RCC 7860 (cell line): Measurements from ENCODE around the gene DNMBP.
A peak's percentile ranks its signal among the peaks of the same experiment; 100 is the strongest.

Experiments
- DNase-seq: peaks from one replicate; pipeline ENCODE4 v3.0.0-alpha.2; 2015; ENCODE audit warnings: low spot score
- FAIRE-seq: peaks from 2 replicates; lab custom pipeline; 2012; peaks lifted over from hg19 to GRCh38; lab: Jason Lieb, UNC

DNMBP gene, protein sequence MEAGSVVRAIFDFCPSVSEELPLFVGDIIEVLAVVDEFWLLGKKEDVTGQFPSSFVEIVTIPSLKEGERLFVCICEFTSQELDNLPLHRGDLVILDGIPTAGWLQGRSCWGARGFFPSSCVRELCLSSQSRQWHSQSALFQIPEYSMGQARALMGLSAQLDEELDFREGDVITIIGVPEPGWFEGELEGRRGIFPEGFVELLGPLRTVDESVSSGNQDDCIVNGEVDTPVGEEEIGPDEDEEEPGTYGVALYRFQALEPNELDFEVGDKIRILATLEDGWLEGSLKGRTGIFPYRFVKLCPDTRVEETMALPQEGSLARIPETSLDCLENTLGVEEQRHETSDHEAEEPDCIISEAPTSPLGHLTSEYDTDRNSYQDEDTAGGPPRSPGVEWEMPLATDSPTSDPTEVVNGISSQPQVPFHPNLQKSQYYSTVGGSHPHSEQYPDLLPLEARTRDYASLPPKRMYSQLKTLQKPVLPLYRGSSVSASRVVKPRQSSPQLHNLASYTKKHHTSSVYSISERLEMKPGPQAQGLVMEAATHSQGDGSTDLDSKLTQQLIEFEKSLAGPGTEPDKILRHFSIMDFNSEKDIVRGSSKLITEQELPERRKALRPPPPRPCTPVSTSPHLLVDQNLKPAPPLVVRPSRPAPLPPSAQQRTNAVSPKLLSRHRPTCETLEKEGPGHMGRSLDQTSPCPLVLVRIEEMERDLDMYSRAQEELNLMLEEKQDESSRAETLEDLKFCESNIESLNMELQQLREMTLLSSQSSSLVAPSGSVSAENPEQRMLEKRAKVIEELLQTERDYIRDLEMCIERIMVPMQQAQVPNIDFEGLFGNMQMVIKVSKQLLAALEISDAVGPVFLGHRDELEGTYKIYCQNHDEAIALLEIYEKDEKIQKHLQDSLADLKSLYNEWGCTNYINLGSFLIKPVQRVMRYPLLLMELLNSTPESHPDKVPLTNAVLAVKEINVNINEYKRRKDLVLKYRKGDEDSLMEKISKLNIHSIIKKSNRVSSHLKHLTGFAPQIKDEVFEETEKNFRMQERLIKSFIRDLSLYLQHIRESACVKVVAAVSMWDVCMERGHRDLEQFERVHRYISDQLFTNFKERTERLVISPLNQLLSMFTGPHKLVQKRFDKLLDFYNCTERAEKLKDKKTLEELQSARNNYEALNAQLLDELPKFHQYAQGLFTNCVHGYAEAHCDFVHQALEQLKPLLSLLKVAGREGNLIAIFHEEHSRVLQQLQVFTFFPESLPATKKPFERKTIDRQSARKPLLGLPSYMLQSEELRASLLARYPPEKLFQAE (N-terminal part only)

DNA sequence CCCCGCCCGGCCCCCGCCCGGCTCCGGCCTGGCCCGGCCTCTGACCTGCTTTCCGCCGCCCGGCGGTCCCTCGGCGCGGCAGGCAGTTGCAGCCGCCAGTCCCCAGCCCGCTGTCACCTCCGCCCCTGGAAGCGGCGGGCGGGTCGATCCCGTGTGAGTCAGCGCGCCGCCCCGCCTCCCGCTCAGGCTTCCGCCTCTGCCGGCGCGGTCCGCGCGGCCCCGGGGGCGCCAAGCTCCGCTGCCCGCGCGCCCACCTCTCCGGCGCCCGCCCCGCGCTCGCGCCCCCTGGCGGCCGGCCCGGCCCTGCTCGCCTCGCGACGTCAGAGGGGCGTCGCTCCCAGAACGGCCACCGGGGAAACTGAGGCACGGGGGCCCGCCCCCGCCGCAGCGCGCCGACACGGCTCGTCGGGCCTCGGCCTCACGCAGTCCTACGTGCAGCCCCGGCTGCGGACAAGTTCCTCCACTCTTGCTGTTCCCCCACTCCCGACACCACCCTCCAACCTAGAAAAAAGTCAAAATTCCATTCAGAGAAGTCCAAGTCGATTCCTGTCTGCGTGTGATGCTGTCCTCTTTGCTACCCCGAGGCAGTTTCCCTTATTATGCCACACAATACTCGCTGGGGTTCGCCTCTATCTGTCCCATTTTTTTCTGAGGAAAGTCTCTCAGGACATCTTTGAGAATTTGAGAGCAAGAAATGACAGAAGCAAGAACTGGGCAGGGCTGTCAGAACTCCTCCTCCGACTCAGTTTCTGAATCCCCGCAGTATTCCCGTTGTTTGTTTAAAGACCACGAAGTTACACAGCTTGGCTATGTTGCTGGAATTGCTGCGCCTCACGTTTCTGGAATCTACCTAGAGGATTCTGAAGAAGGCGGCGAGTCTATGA is at the start of gene DNMBP:
Gene DNMBP (minus strand): TSS at position 155 of the 884 bp plus-strand sequence. CDS start 37,823 bp downstream, outside the sequence.
- FAIRE-seq (no peak), DNase-seq (peak; percentile 68)

GRCh38 chr10:100057948-100058347 is 48.2 kb upstream of the DNMBP start:
- no peak for FAIRE-seq

GRCh38 chr10:100053686-100054460 is 44.1 kb upstream of the DNMBP start:
- no peak for FAIRE-seq
- DNase-seq, result no peak

More at GRCh38 chr10:100057948-100058347, 48.2 kb upstream of the DNMBP start:
- DNase-seq, result no peak

GRCh38 chr10:100046021-100046486 is 36.3 kb upstream of the DNMBP start:
- FAIRE-seq (no peak), DNase-seq (peak; percentile 55)

GRCh38 chr10:100045592-100045991 is 35.8 kb upstream of the DNMBP start:
- no peak for DNase-seq
- no peak for FAIRE-seq

- no peak for FAIRE-seq
- DNase-seq, result no peak
Measured at GRCh38 chr10:100043796-100044195, 34.0 kb upstream of the DNMBP start.

DNA sequence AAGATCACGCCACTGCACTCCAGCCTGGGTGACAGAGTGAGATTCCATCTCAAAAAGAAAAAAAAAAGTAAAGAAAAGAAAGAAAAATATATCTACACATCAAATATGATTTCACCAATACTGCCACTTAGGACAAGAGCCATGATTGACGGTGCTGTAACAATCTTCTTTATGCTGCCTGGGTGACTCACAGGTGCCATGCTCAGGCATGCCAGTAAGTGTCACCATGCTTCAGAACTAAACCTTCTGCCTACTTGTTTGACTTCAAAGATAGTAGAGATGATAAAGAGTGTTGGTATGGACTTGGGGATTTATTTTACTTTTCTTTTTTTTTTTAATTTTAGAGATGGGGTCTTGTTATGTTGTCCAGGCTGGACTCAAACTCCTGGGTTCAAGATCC is 33.6 kb upstream of the DNMBP start:
- DNase-seq, result peak; percentile 47
- peak; percentile 7 for FAIRE-seq

DNA sequence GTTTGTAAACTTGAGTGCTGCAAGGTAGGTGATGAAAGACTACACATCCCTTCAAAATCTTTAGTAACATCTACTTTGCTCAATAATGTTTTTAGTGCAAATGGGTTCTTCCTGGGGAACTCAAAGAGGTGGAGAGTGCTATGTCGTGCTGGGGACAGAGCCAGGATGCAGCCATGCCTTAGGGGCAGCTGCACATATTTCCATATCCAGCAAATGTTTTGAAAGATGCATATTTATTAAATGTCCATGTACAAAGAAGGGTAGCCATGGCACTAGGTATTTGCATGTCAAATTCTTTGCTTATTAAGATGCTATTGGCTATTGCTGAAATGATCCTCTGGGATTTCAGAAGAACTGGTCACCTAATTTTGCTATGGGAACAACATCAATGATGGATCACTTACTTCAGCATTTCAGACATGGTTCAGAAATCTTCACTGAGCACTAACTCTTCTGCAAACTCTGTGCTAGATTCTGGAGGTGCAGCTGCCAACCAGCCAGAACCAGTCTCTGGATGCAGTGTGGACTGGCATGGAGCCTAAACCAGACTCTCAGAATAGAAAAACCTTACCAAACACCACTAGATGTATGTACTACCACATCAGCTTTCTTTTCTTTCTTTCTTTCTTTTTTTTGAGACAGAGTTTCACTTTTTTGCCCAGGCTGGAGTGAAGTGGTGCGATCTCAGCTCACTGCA is 31.7 kb upstream of the DNMBP start:
- FAIRE-seq, result no peak
- DNase-seq, result no peak

DNA sequence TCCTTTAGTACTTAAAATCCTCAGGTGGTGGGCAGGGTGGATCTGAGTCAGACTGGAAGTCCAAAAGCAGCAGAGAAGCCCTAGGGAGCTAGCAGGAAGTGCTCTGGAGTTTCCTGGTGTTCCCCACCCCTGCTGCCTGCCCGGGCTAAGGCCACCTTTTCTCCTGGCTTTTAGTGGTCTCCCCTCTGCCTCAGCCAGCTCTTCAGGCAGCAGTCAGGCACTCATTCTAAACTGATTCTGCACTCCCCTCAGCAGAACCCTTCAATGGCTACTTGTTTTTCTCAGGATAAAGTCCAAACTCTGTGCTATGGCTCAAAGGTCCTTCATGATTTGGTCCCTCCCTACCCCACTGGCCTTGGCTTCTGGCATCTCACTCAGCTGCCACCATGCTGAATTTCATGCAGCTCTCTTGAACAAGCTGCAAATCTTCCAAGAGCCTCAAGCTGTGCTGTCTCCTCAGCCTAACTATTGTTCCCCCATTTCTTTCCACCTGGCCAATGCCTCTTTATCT is 28.9 kb upstream of the DNMBP start:
- FAIRE-seq (no peak), DNase-seq (no peak)

GRCh38 chr10:100037758-100038315 is 28.1 kb upstream of the DNMBP start:
- FAIRE-seq (no peak), DNase-seq (peak; percentile 27)

DNA sequence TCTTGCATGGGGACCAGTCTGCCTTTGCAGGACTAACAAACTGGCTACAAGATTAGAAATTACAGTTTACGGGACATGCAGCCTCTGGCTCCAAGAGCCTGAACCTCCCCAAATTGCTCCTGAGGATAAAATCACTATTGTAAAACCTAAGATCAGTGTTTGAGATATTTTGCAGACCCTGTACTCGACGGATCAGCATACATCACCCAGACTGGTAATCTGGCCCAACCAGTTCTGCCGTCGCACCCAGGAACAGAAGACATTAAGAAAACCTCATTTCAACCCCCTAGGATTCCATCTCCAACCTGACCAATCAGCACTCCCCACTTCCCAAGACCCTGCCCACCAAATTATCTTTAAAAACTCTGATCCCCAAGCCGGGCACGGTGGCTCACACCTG is 27.1 kb upstream of the DNMBP start:
- FAIRE-seq, result no peak
- no peak for DNase-seq

DNA sequence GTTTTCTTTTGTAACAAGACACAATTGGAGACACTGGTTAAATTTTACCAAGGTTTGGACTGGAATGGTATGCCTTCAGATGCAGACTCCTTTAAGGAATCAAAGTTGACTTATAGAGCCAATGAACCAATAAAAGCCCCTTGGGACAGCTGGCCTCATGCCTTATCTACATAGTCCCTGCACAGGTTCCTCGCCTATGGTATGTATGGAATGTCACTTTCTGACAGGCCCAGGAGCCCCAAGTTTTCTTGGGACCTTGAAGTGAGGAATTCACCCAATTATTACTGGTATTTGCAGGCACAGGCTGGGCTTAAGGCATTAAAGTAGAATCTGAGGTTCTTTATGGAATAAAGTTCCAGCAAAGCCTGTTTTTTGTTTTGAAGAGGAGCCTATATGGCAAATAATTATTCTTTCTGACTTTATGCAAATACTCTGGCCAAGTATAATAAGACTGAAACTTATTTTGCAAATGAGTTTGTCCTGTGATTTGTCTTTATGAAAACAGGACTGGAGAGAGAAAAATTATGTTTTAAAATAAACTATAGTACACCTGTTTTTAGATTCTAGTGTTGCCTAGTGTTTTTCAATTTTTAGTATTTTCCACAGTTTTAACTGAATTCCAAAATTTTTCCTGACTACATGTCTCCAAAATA is 24.1 kb upstream of the DNMBP start:
- FAIRE-seq, result no peak
- DNase-seq, result no peak

GRCh38 chr10:100027416-100027815 is 17.7 kb upstream of the DNMBP start:
- FAIRE-seq, result no peak

DNA sequence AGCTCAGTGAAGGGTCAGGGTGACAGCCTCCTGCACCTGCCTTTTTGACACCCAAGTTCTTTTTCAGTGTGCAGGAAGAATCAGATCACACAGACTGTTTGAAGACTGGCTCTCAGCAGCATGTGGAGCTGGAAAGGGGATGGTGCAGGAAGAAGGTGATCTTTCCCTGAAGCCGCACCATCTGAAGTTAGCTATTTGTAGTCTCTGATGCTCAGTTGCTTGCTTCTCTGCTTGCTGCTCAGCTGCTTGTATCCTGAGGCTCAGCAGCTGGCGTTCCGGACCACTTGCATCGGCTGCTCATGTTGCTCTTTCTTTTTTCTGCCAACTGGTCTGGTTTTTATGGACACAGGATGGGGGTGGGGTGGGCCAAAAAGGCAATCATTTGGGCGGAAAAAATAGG is 15.8 kb upstream of the DNMBP start:
- DNase-seq (no peak), FAIRE-seq (no peak)

More at GRCh38 chr10:100027416-100027815, 17.7 kb upstream of the DNMBP start:
- DNase-seq, result no peak

- no peak for FAIRE-seq
- DNase-seq, result no peak
Measured at GRCh38 chr10:100024748-100025147, 15.0 kb upstream of the DNMBP start.

- FAIRE-seq (no peak), DNase-seq (no peak)
Measured at GRCh38 chr10:100022403-100022802, 12.7 kb upstream of the DNMBP start.

DNA sequence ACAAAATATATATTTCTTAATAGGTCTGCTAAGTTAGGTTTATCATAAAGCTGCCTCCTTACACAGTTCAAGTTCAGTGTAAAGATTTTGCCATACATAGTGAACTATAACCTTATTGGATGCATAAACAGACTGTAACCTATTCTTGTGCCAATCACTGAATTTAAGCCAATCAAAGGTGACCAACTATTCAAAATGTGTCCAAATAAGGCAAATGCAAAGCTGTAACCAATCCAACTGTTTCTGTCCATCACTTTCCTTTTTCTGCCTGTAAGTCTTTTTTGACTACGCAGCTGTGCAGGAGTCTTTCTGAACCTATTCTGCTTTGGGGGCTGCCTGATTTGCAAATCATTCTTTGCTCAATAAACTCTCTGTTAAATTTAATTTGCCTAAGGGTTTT is 11.6 kb upstream of the DNMBP start:
- DNase-seq (no peak), FAIRE-seq (no peak)
